ENCODE data around the gene SMIM1. TPM values are rescaled to one million over a fixed set of nuclear protein-coding genes. Genes with fewer than 3 reads are reported as not detected.

Gene SMIM1
- total RNA-seq, 1 experiment from 2014 or later, result 2.7 TPM

GRCh38 chr1:3774276-3774945, 1.9 kb downstream of the SMIM1 start:
- Mint-ChIP-seq H3K36me3 (ENCODE audit: insufficient read depth, unreplicated experiment) (peaks cover 2% of the 10 kb centered on the region), H3K4me1 (ENCODE audit: low read depth, unreplicated experiment) (no peaks in the 10 kb centered on the region), H3K4me3 (ENCODE audit: low read depth, unreplicated experiment) (no peak overlapping the region), H3K27ac (ENCODE audit: unreplicated experiment) (no peak overlapping the region), H3K27me3 (ENCODE audit: unreplicated experiment) (no peaks in the 10 kb centered on the region), H3K9me3 (ENCODE audit: low read depth, unreplicated experiment) (no peaks in the 10 kb centered on the region)
- intact Hi-C loops (cut with micrococcal nuclease; ENCODE audit: unreplicated experiment), result no loop called here
- TF ChIP-seq, protein P1, sequence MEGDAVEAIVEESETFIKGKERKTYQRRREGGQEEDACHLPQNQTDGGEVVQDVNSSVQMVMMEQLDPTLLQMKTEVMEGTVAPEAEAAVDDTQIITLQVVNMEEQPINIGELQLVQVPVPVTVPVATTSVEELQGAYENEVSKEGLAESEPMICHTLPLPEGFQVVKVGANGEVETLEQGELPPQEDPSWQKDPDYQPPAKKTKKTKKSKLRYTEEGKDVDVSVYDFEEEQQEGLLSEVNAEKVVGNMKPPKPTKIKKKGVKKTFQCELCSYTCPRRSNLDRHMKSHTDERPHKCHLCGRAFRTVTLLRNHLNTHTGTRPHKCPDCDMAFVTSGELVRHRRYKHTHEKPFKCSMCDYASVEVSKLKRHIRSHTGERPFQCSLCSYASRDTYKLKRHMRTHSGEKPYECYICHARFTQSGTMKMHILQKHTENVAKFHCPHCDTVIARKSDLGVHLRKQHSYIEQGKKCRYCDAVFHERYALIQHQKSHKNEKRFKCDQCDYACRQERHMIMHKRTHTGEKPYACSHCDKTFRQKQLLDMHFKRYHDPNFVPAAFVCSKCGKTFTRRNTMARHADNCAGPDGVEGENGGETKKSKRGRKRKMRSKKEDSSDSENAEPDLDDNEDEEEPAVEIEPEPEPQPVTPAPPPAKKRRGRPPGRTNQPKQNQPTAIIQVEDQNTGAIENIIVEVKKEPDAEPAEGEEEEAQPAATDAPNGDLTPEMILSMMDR (IDR thresholded peaks at IDR 0.05; ENCODE audit: unreplicated experiment), result no peak
- CTCF ChIA-PET, result no interaction called here
- DNase-seq, result no peak
- no TSS peak for BruUV-seq (replicated peaks)

DNA sequence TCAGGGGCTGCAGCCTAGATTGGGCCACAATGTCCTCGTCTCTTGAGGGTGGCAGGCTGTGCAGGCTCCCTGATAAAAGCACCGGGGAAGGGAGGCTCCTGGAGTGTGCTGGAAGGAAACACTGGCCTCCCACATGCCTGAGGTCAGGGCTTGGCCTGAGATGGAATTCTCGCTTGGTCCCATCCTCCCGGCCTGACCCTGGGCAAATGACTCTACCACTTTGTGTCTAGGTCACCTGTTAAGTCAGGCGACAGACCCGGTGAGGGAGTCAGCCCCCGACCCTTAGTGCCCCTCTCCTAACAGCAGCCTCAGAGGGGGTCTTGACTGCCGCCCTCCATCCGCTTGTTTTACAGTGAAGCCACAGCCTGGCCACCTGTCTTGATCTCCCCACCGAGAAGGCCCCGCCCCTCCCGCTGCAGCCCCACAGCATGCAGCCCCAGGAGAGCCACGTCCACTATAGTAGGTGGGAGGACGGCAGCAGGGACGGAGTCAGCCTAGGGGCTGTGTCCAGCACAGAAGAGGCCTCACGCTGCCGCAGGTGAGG, 2.5 kb downstream of the SMIM1 start:
- intact Hi-C loops (cut with micrococcal nuclease; ENCODE audit: unreplicated experiment), result no loop called here
- CTCF ChIA-PET, result no interaction called here

DNA sequence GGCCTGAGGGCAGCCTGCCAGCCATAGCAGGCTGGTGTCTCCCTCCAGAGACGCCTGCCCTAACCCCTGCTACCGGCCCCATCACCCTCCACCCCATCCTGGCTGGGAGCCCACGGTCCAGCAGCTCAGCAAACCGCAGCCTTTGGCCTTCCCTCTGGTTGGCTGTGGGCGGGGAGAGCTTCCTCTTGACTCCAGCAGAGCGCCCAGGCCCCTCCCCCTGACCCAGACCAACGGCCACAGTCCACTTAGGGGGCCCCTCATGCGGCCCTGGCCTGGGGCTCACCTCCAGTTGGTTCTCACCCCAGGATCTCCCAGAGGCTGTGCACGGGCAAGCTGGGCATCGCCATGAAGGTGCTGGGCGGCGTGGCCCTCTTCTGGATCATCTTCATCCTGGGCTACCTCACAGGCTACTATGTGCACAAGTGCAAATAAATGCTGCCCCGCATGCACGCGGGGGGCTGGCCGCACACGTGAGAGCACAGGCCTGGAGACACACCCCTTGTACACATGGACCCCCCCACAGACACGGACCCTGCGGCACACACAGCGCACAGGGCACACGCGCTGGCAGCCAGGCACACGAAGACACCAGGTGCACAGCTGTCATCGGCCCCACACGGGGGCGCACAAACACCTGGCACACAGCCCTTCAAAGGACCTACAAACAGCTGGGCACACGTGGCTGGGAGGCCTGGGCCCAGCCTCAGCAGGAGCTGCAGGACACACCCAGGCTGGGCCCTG, 3.1 kb downstream of the SMIM1 start:
- no peaks in the 10 kb centered on the region for H3K4me1 Mint-ChIP-seq (ENCODE audit: low read depth, unreplicated experiment)
- no TSS peak for BruUV-seq (replicated peaks)
- H3K36me3 Mint-ChIP-seq (ENCODE audit: insufficient read depth, unreplicated experiment), result peaks cover 14% of the 10 kb centered on the region
- H3K27me3 Mint-ChIP-seq (ENCODE audit: unreplicated experiment), result no peaks in the 10 kb centered on the region
- H3K9me3 Mint-ChIP-seq (ENCODE audit: low read depth, unreplicated experiment), result no peaks in the 10 kb centered on the region
- H3K27ac Mint-ChIP-seq (ENCODE audit: unreplicated experiment), result no peak overlapping the region
- CTCF ChIA-PET, result interaction anchor here (0.6 to 1.1 kb wide), 2 partner anchors 18 kb away, joined by 3 read pairs; no protein-coding TSS in a partner anchor
- intact Hi-C loops (cut with micrococcal nuclease; ENCODE audit: unreplicated experiment), result no loop called here
- TF ChIP-seq, protein P1 (IDR thresholded peaks at IDR 0.05; ENCODE audit: unreplicated experiment), result peak; percentile 29
- no peak overlapping the region for H3K4me3 Mint-ChIP-seq (ENCODE audit: low read depth, unreplicated experiment)
- peak; percentile 38 for DNase-seq

More for the DNA sequence above, 2.5 kb downstream of the SMIM1 start:
- H3K27ac Mint-ChIP-seq (ENCODE audit: unreplicated experiment), result no peak overlapping the region
- H3K9me3 Mint-ChIP-seq (ENCODE audit: low read depth, unreplicated experiment), result no peaks in the 10 kb centered on the region
- no TSS peak for BruUV-seq (replicated peaks)
- no peaks in the 10 kb centered on the region for H3K4me1 Mint-ChIP-seq (ENCODE audit: low read depth, unreplicated experiment)
- no peak overlapping the region for H3K4me3 Mint-ChIP-seq (ENCODE audit: low read depth, unreplicated experiment)
- H3K27me3 Mint-ChIP-seq (ENCODE audit: unreplicated experiment), result no peaks in the 10 kb centered on the region
- H3K36me3 Mint-ChIP-seq (ENCODE audit: insufficient read depth, unreplicated experiment), result peaks cover 8% of the 10 kb centered on the region
- DNase-seq, result no peak
- TF ChIP-seq, protein P1 (IDR thresholded peaks at IDR 0.05; ENCODE audit: unreplicated experiment), result no peak

- H3K4me3 Mint-ChIP-seq (ENCODE audit: low read depth, unreplicated experiment), result no peak overlapping the region
- no peaks in the 10 kb centered on the region for H3K27me3 Mint-ChIP-seq (ENCODE audit: unreplicated experiment)
- intact Hi-C loops (cut with micrococcal nuclease; ENCODE audit: unreplicated experiment), result no loop called here
- no peaks in the 10 kb centered on the region for H3K4me1 Mint-ChIP-seq (ENCODE audit: low read depth, unreplicated experiment)
- H3K36me3 Mint-ChIP-seq (ENCODE audit: insufficient read depth, unreplicated experiment), result peaks cover 14% of the 10 kb centered on the region
- H3K27ac Mint-ChIP-seq (ENCODE audit: unreplicated experiment), result no peak overlapping the region
- no peak for DNase-seq
- no peaks in the 10 kb centered on the region for H3K9me3 Mint-ChIP-seq (ENCODE audit: low read depth, unreplicated experiment)
- CTCF ChIA-PET, result interaction anchor here (0.6 to 1.1 kb wide), 2 partner anchors 17 to 18 kb away, joined by 3 read pairs; no protein-coding TSS in a partner anchor
- TF ChIP-seq, protein P1 (IDR thresholded peaks at IDR 0.05; ENCODE audit: unreplicated experiment), result no peak
- BruUV-seq (replicated peaks), result no TSS peak
Measured at GRCh38 chr1:3776231-3776961, 3.8 kb downstream of the SMIM1 start.
